Spleen (tissue), 11 donors: ENCODE measurements around the gene LACTBL1. TPM values are rescaled to one million over a fixed set of nuclear protein-coding genes. Genes with fewer than 3 reads are reported as not detected.

Source experiments
- DNase-seq: peaks from one replicate; pipeline ENCODE4 v3.0.0-alpha.2; 2020
- H3K27ac ChIP-seq, 8 donors: fragments of 200-600 bp; sonication (generic) in 7 of 8; 1 replicate in 4 of 8; 2 replicates in 4 of 8; pipeline versions ENCODE4 v1.5.0 to v1.8.0; 2016 to 2021; ENCODE audit warnings: inconsistent platforms in 4 of 8, mild to moderate bottlenecking in 4 of 8, moderate library complexity in 1 of 8
- H3K27me3 ChIP-seq, 7 donors: fragments of 200-600 bp; sonication (generic) in 6 of 7; replicated peaks in 1 of 7; 1 replicate in 4 of 7; 2 replicates in 3 of 7; pipeline versions ENCODE4 v1.5.0 to v1.8.0; 2016 to 2021; ENCODE audit warnings: inconsistent platforms in 3 of 7, mild to moderate bottlenecking in 1 of 7
- H3K36me3 ChIP-seq, 6 donors: fragments of 200-600 bp; sonication (generic) in 5 of 6; 1 replicate in 4 of 6; 2 replicates in 2 of 6; pipeline versions ENCODE4 v1.5.0 to v1.8.0; 2016 to 2021; ENCODE audit warnings: inconsistent platforms in 2 of 6
- H3K4me1 ChIP-seq, 6 donors: fragments of 200-600 bp; sonication (generic) in 5 of 6; 1 replicate in 3 of 6; 2 replicates in 3 of 6; pipeline versions ENCODE4 v1.5.0 to v1.8.0; 2016 to 2021; ENCODE audit warnings: inconsistent platforms in 3 of 6
- H3K4me3 ChIP-seq, 8 donors: fragments of 200-600 bp; sonication (generic) in 7 of 8; 1 replicate in 4 of 8; 2 replicates in 4 of 8; pipeline versions ENCODE4 v1.5.0 to v1.8.0; 2016 to 2021; ENCODE audit warnings: inconsistent platforms in 4 of 8, mild to moderate bottlenecking in 4 of 8, moderate library complexity in 2 of 8
- H3K9me3 ChIP-seq, 8 donors: fragments of 200-600 bp; sonication (generic) in 7 of 8; 1 replicate in 4 of 8; 2 replicates in 4 of 8; pipeline versions ENCODE4 v1.5.0 to v1.8.0; 2016 to 2021; ENCODE audit warnings: inconsistent platforms in 4 of 8
- POLR2A ChIP-seq, 3 donors: fragments of 450-650 bp; IDR thresholded peaks; one replicate each; pipeline ENCODE4 v1.5.1; 2017; ENCODE audit warnings: antibody characterized with exemption in 3 of 3, mild to moderate bottlenecking in 1 of 3
- POLR2AphosphoS5 ChIP-seq, 3 donors: sonication (generic); formaldehyde crosslinking; IDR thresholded peaks; one replicate each; pipeline ENCODE4 v1.5.1; 2017; ENCODE audit warnings: antibody characterized with exemption in 3 of 3
- WGBS, 5 donors: extraction: QIAGEN DNeasy Blood & Tissue Kit in 3 of 5; methylation state at CpG; one replicate each; pipeline versions ENCODE4 v1.1.5 to v1.1.7; 2013 to 2018; 5-methylcytosine and 5-hydroxymethylcytosine counted together
- intact Hi-C: fragments of 100-400 bp; cut with DNase I; formaldehyde crosslinking; loops from one replicate; pipeline ENCODE4 v1.15.0; 2023; ENCODE audit warnings: low total_unique reads
- polyA plus RNA-seq, 3 donors: library from polyadenylated mRNA; stranded (reverse); fragments of 200-250 nt; gene quantifications; one replicate each; pipeline ENCODE4 v1.2.1, GENCODE V29; 2013
- total RNA-seq, 7 donors: library from RNA; depleted of rRNA in 3 of 7; stranded (reverse); fragments of >200 nt in 3 of 7; fragmentation: NEBNext Ultra II Directional in 4 of 7; extraction: Animal tissue kit (Norgen Biotek cat#: 25700) in 4 of 7; gene quantifications; one replicate each; pipeline versions ENCODE4 v1.1.0 to v1.2.1, GENCODE V29; 2016 to 2021
- TF ChIP-seq, protein P1 (sequence below), 11 experiments: fragments of 200-600 bp in 7 of 11; fragments of 450-650 bp in 4 of 11; sonication (generic) in 4 of 11; IDR thresholded peaks in 8 of 11; conservative IDR thresholded peaks in 3 of 11; 1 replicate in 7 of 11; 2 replicates in 4 of 11; pipeline versions ENCODE4 v1.4.0 to v1.8.0; 2016 to 2021; ENCODE audit warnings: antibody characterized with exemption in 11 of 11, inconsistent platforms in 4 of 11, mild to moderate bottlenecking in 1 of 11
- donor health status: healthy with polysubstance abuse.
- donor health status: DM: no; HTN: no; CAD: no; lungs with moderate emphysema.
- donor health status: DM: no; HTN: no; CAD: no.
- donor health status: Bipolar disorder and iron deficiency.
- donor health status: healthy.
- donor health status: DM: no; HTN: no; CAD: no.
- donor health status: DM: yes; HTN: yes; CAD: no.

Gene LACTBL1
- total and polyA plus RNA-seq, 10 donors: not detected

DNA sequence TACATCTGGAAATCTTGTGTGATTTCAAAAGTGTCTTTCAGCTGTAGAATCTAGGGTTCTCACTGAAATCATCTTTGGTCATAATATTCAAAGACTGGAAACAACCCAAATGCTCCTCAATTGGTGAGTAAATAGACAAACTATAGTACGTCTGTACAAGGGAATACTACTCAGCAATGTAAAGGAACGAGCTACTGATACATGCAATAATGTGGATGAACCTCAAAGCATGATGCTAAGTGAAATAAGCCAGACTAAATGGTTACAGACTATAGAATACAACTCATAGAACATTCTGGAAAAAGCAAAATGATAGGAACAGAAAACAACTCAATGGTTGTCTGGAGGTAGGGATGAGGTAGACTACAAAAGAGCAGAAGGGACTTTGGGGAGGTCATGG is 2.6 kb downstream of the LACTBL1 start:
- H3K27ac ChIP-seq: no peak overlapping the region
- no peaks in the 10 kb centered on the region for H3K36me3 ChIP-seq
- intact Hi-C loops: loop anchor here (5.0 to 10.0 kb wide), 2 partner anchors 115 to 217 kb away; no protein-coding TSS in a partner anchor
- no peak overlapping the region for H3K4me3 ChIP-seq
- TF ChIP-seq POLR2A (IDR thresholded peaks at IDR 0.05): no peak
- TF ChIP-seq POLR2AphosphoS5 (IDR thresholded peaks at IDR 0.05): no peak
- TF ChIP-seq, protein P1, sequence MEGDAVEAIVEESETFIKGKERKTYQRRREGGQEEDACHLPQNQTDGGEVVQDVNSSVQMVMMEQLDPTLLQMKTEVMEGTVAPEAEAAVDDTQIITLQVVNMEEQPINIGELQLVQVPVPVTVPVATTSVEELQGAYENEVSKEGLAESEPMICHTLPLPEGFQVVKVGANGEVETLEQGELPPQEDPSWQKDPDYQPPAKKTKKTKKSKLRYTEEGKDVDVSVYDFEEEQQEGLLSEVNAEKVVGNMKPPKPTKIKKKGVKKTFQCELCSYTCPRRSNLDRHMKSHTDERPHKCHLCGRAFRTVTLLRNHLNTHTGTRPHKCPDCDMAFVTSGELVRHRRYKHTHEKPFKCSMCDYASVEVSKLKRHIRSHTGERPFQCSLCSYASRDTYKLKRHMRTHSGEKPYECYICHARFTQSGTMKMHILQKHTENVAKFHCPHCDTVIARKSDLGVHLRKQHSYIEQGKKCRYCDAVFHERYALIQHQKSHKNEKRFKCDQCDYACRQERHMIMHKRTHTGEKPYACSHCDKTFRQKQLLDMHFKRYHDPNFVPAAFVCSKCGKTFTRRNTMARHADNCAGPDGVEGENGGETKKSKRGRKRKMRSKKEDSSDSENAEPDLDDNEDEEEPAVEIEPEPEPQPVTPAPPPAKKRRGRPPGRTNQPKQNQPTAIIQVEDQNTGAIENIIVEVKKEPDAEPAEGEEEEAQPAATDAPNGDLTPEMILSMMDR (IDR thresholded peaks at IDR 0.05 in 8 of 11, conservative IDR thresholded peaks at IDR 0.05 in 3 of 11): no peak
- WGBS, 5 donors: 78 to 89% (median 80%) methylated on average over 2 of the region's 2 CpGs
- DNase-seq: no peak
- no peaks in the 10 kb centered on the region for H3K4me1 ChIP-seq
- peaks cover 0 to 16% (median 12%) of the 10 kb centered on the region in 8 donors for H3K9me3 ChIP-seq
- H3K27me3 ChIP-seq: peaks cover 0 to 57% (median 9%) of the 10 kb centered on the region in 7 donors

DNA sequence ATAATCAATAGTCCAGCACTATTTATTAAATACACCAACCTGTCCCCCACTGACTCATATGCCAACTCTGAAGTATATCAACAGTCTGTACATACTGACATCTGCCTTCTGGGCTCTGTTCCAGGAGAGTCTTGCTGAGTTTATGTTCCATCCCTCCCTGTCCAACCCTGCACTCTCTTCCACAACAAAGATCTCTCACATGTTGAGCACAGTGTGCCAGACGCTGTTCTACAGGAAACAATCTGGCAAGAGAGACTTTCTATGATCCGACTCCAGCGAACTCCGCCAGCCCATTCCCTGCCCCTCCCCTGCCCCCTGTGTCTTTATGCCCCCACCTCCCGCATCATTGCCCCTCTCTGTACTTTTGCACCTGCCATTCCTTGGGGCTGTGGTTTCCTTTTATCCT is 3.4 kb downstream of the LACTBL1 start:
- no peaks in the 10 kb centered on the region for H3K36me3 ChIP-seq
- DNase-seq: no peak
- no peak for TF ChIP-seq POLR2AphosphoS5 (IDR thresholded peaks at IDR 0.05)
- TF ChIP-seq, protein P1 (IDR thresholded peaks at IDR 0.05 in 8 of 11, conservative IDR thresholded peaks at IDR 0.05 in 3 of 11): no peak
- no peak for TF ChIP-seq POLR2A (IDR thresholded peaks at IDR 0.05)
- H3K4me1 ChIP-seq: peaks cover 0 to 2% (median 0%) of the 10 kb centered on the region in 6 donors
- H3K9me3 ChIP-seq: peaks cover 0 to 16% (median 12%) of the 10 kb centered on the region in 8 donors
- H3K27ac ChIP-seq: no peak overlapping the region
- intact Hi-C loops: no loop called here
- 9 to 22% (median 11%) methylated on average over 5 of the region's 5 CpGs for WGBS, 5 donors
- H3K27me3 ChIP-seq: peaks cover 0 to 65% (median 9%) of the 10 kb centered on the region in 7 donors
- H3K4me3 ChIP-seq: no peak overlapping the region

DNA sequence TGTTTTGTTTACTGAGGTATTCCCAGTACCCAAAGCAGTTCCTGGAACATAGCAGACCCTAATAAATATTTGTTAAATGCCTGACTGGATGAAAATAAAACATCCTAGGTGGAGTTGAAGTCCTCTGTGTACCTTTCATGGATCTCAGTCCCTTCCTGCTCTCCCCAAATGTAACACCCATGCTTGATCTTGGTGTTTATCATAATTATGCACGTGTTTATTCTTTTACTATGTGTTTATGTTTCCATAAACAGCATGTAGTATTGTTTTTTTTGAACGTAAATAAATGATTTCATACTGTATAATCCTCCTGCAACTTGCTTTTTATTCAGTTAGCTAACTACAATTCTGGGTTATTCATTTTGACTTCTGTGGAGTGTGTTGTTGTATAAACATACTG is 4.8 kb downstream of the LACTBL1 start:
- 43 to 57% (median 53%) methylated on average over 2 of the region's 2 CpGs for WGBS, 5 donors
- intact Hi-C loops: no loop called here

GRCh38 chr1:22966309-22966708 is 6.4 kb downstream of the LACTBL1 start:
- WGBS, 5 donors: 73 to 82% (median 79%) methylated on average over 5 of the region's 5 CpGs
- H3K27ac ChIP-seq: no peak overlapping the region
- peaks cover 0 to 49% (median 9%) of the 10 kb centered on the region in 7 donors for H3K27me3 ChIP-seq
- peaks cover 0 to 6% (median 0%) of the 10 kb centered on the region in 6 donors for H3K4me1 ChIP-seq
- H3K36me3 ChIP-seq: no peaks in the 10 kb centered on the region
- no peak for DNase-seq
- H3K4me3 ChIP-seq: no peak overlapping the region
- peaks cover 0 to 16% (median 12%) of the 10 kb centered on the region in 8 donors for H3K9me3 ChIP-seq
- TF ChIP-seq POLR2A (IDR thresholded peaks at IDR 0.05): no peak
- TF ChIP-seq POLR2AphosphoS5 (IDR thresholded peaks at IDR 0.05): no peak
- TF ChIP-seq, protein P1 (IDR thresholded peaks at IDR 0.05 in 8 of 11, conservative IDR thresholded peaks at IDR 0.05 in 3 of 11): no peak
- intact Hi-C loops: no loop called here

More for the DNA sequence above, 4.8 kb downstream of the LACTBL1 start:
- Histone ChIP-seq H3K27me3 (peaks cover 0 to 63% (median 9%) of the 10 kb centered on the region in 7 donors), H3K27ac (no peak overlapping the region), H3K9me3 (peaks cover 0 to 16% (median 12%) of the 10 kb centered on the region in 8 donors), H3K4me1 (peaks cover 0 to 6% (median 0%) of the 10 kb centered on the region in 6 donors), H3K4me3 (no peak overlapping the region), H3K36me3 (no peaks in the 10 kb centered on the region)
- no peak for DNase-seq
- no peak for TF ChIP-seq POLR2AphosphoS5 (IDR thresholded peaks at IDR 0.05)
- TF ChIP-seq, protein P1 (IDR thresholded peaks at IDR 0.05 in 8 of 11, conservative IDR thresholded peaks at IDR 0.05 in 3 of 11): no peak
- no peak for TF ChIP-seq POLR2A (IDR thresholded peaks at IDR 0.05)
